GM13976 (cell line): ENCODE results near the gene TLE3.

Experiments used
- DNase-seq: peaks from one replicate; pipeline ENCODE4 v3.0.0; 2012; ENCODE audit warnings: low spot score
- CTCF ChIP-seq: IDR thresholded peaks from 2 replicates; pipeline ENCODE4 v1.5.1; 2012; ENCODE audit warnings: borderline replicate concordance, mild to moderate bottlenecking; ENCODE audit not compliant: insufficient read depth; ENCODE audit errors: extremely low read depth, missing control alignments, control extremely low read depth
- in situ Hi-C: fragments of 300-500 bp; cut with MboI; formaldehyde crosslinking; loops from one replicate; pipeline ENCODE4 v1.12.0; 2022; ENCODE audit warnings: low sequenced_read_pairs, mixed read lengths, inconsistent platforms; ENCODE audit not compliant: unreplicated experiment

Gene TLE3

GRCh38 chr15:70048198-70048565 is 49.5 kb downstream of the TLE3 start:
- TF ChIP-seq CTCF = no peak
- in situ Hi-C loops = no loop called here
- DNase-seq = no peak

- DNase-seq = no peak
- in situ Hi-C loops = no loop called here
- no peak for TF ChIP-seq CTCF
These were observed 50.1 kb downstream of the TLE3 start for GRCh38 chr15:70047386-70048197.

GRCh38 chr15:70046679-70047369 is 50.9 kb downstream of the TLE3 start:
- in situ Hi-C loops = no loop called here
- DNase-seq = no peak
- no peak for TF ChIP-seq CTCF

- in situ Hi-C loops = no loop called here
- no peak for DNase-seq
- TF ChIP-seq CTCF = no peak
These were observed 52.7 kb downstream of the TLE3 start for GRCh38 chr15:70045045-70045444.

GRCh38 chr15:70044168-70044567 is 53.5 kb downstream of the TLE3 start:
- in situ Hi-C loops = no loop called here
- DNase-seq = no peak
- no peak for TF ChIP-seq CTCF

- in situ Hi-C loops = no loop called here
- TF ChIP-seq CTCF = no peak
- no peak for DNase-seq
These were observed 54.1 kb downstream of the TLE3 start for GRCh38 chr15:70043590-70043989.
